Right cardiac atrium (tissue), 5 donors: Measurements from ENCODE around the gene SKAP2. TPM values are rescaled to one million over a fixed set of nuclear protein-coding genes. Genes with fewer than 3 reads are reported as not detected.

Experiments
- ATAC-seq, 2 donors: fragments of 200-7000 bp; cut with Tn5 transposase; one replicate each; pipeline versions ENCODE4 v1.8.0 to v1.9.1; 2020; ENCODE audit warnings: moderate library complexity in 2 of 2, mild to moderate bottlenecking in 1 of 2
- DNase-seq, 3 donors: peaks; one replicate each; pipeline ENCODE4 v3.0.0-alpha.2; 2020
- H3K27ac ChIP-seq: one replicate; pipeline ENCODE4 v1.5.1; 2013; ENCODE audit warnings: mild to moderate bottlenecking, low read length, control low read depth, moderate library complexity
- H3K27me3 ChIP-seq: one replicate; pipeline ENCODE4 v1.6.1; 2013; ENCODE audit not compliant: control insufficient read depth, insufficient read depth
- H3K4me1 ChIP-seq: one replicate; pipeline ENCODE4 v1.6.1; 2013; ENCODE audit warnings: low read length; ENCODE audit not compliant: control insufficient read depth, insufficient read depth
- H3K4me3 ChIP-seq: one replicate; pipeline ENCODE4 v1.5.1; 2013; ENCODE audit warnings: low read length, control low read depth
- H3K9me3 ChIP-seq: one replicate; pipeline ENCODE4 v1.6.1; 2013; ENCODE audit warnings: low read length; ENCODE audit not compliant: control insufficient read depth
- whole genome bisulfite sequencing: extraction: QIAGEN DNeasy Blood & Tissue Kit; methylation state at CpG from one replicate; pipeline ENCODE4 v1.1.7; 2013; 5-methylcytosine and 5-hydroxymethylcytosine counted together
- intact Hi-C, 4 donors: fragments of 100-400 bp; cut with DNase I; formaldehyde crosslinking; loops; one replicate each; pipeline versions ENCODE4 v1.11.0 to v1.14.0; 2022 to 2023
- polyA plus RNA-seq: library from polyadenylated mRNA; stranded (reverse); fragments of 200-250 nt; gene quantifications from one replicate; pipeline ENCODE4 v1.2.3, GENCODE V29; 2013
- total RNA-seq, 4 donors: library from RNA; stranded (reverse); fragmentation: NEBNext Ultra II Directional; extraction: Animal tissue kit (Norgen Biotek cat#: 25700); gene quantifications; one replicate each; pipeline ENCODE4 v1.2.1, GENCODE V29; 2021
- donor health status: healthy with polysubstance abuse.
- donor health status: DM: no; HTN: yes; CAD: no.
- donor health status: DM: no; HTN: no; CAD: no.
- donor health status: DM: no; HTN: yes; CAD: no; lungs with severe emphysema.
- donor health status: DM: yes; HTN: yes; CAD: no.

Gene SKAP2
- total and polyA plus RNA-seq, 5 donors: 5.5 to 13.9 (median 10.7) TPM

DNA sequence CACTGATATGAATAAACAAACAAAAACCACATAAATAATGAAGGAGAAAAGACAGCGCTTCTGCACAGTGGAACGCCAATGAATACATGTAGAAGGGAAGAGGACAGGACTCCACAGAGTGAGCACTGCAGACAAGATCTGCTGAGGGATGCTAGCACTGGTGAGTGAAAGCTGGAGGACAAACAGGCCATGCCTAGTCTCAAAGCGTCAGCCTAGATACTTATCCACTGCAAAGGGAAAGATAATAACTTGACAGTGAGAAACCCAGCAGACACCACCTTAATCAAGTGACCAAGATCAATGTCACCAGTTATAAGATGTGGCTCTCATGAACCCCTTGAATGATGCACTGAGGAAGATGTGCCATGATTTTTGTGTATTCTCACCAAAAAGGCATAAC, 227.6 kb downstream of the SKAP2 start:
- 84% methylated on average over 3 of the region's 3 CpGs for whole genome bisulfite sequencing
- no peak for DNase-seq
- intact Hi-C loops: no loop called here
- H3K4me3 ChIP-seq: no peak overlapping the region
- ATAC-seq: no peak
- no peaks in the 10 kb centered on the region for H3K4me1 ChIP-seq
- H3K27ac ChIP-seq: no peak overlapping the region
- no peaks in the 10 kb centered on the region for H3K27me3 ChIP-seq
- H3K9me3 ChIP-seq: no peaks in the 10 kb centered on the region

DNA sequence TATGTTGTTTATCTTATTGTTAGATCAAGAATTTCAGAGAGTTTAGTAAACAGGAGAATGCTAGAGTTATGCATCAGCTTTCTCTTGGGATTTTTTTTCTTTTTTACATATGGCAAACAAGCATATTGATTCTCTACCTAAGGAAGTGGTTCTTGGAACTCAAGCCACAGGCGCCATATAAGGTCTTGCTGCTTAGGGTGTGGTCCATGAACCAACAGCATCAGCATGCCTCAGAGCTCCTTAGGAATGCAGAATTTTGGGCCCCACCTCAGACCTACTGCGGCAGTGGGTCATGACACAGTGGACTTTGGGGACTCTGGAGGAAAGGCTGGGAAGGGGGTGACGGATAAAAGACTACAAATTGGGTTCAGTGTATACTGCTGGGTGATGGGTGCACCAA, 230.8 kb downstream of the SKAP2 start:
- intact Hi-C loops: no loop called here
- H3K9me3 ChIP-seq: no peaks in the 10 kb centered on the region
- 94% methylated on average over 3 of the region's 3 CpGs for WGBS
- ATAC-seq: no peak
- H3K4me1 ChIP-seq: no peaks in the 10 kb centered on the region
- no peaks in the 10 kb centered on the region for H3K27me3 ChIP-seq
- DNase-seq: no peak
- no peak overlapping the region for H3K4me3 ChIP-seq
- H3K27ac ChIP-seq: no peak overlapping the region

DNA sequence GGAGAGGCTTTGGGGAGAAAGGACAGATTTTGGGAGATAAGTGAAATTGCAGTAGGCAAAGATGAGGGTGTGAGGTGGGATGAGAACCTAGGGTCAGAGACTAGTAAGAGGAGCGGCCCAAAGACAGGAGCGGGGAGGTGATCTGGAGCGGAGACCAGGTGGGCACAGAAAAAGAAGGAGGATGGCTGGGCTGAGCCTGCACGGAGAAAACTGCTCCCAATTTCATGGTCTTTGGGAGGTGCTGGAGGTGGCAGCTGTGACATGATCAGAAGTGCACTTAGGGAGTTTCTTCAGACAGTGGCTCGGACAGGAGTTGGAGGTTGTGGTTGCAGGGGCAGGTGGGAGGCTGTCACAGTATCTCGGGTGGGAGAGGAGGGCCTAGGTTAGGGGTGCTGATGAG, 232.8 kb downstream of the SKAP2 start:
- H3K4me3 ChIP-seq: no peak overlapping the region

DNA sequence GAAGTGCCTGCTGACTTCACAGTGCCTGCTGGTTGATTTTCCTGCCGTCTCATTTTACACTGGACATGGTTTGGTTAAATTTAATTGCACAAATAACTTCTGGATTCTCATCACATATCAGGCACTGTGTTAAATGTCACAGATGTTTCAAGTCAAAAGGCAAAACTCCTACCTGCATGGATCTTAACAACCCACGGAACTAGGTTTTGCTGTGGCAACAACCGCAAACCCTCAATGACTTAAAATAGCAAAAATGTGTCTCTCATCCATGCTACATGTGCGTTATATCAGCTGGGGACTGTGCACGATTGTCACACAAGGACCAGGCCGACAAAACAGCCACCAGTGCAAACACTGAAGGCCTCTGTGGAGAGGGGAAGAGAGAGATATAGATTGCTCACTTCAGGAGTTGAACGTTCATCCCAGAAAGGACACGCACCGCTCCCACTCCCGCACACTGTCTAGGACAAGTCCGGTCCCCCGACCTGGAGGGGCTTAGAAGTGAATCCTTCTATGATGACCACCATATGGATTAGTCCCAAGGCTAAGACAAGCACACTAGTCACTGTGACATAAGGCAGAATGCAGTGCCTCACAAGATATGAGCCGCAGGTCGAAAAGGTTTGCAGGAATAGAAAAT, 233.3 kb downstream of the SKAP2 start:
- Histone ChIP-seq H3K4me1 (no peaks in the 10 kb centered on the region), H3K27me3 (no peaks in the 10 kb centered on the region), H3K4me3 (no peak overlapping the region), H3K27ac (no peak overlapping the region), H3K9me3 (no peaks in the 10 kb centered on the region)
- 81% methylated on average over 14 of the region's 14 CpGs for WGBS
- DNase-seq (no peak), ATAC-seq (no peak)
- intact Hi-C loops: no loop called here

More for the DNA sequence above, 232.8 kb downstream of the SKAP2 start:
- Histone ChIP-seq H3K9me3 (no peaks in the 10 kb centered on the region), H3K4me1 (no peaks in the 10 kb centered on the region), H3K27me3 (no peaks in the 10 kb centered on the region), H3K27ac (no peak overlapping the region)
- DNase-seq: no peak
- intact Hi-C loops: no loop called here
- 95% methylated on average over 6 of the region's 6 CpGs for WGBS
- no peak for ATAC-seq

DNA sequence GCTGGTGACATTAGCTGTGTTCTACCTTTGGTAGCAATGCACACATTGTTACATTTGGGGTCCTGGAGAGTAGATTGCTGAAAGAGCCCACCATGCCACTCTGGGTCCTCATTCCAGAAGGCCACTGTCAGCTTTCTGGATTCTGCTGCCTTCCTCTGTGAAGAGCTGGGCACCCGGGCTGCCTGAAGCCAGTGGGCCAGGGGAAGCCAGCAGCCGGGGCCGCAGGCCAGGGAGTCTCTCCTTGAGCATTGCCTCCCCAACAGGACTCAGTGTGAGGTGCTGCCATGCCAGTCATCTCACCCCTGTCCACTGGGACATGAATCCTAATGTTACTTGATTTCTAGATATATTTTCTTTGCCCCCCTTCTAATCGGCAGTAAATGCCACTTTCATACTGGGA, 234.0 kb downstream of the SKAP2 start:
- intact Hi-C loops: no loop called here
- DNase-seq: no peak
- no peak for ATAC-seq
- Histone ChIP-seq H3K27ac (no peak overlapping the region), H3K4me3 (no peak overlapping the region), H3K4me1 (no peaks in the 10 kb centered on the region), H3K9me3 (no peaks in the 10 kb centered on the region), H3K27me3 (no peaks in the 10 kb centered on the region)
- 96% methylated on average over 4 of the region's 4 CpGs for WGBS

DNA sequence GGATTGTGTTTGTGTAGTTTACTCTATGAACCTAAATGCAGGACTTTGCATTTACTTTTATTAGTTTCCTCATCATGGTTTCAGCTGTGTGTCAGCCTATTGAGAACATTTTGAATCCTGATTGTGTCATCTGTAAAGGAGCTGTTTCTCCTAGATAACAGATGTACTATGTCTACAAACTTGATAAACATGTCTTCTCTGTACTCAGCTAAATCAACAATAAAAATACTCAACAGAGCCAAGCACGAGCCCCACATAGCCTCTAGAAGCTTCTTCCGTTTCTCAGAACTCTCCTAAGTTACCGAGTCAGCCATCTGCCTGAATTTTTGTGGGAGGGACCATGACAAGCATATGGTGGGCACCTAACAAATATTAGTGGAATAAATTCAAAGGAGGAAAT, 234.7 kb downstream of the SKAP2 start:
- Histone ChIP-seq H3K27ac (no peak overlapping the region), H3K27me3 (no peaks in the 10 kb centered on the region), H3K4me3 (no peak overlapping the region), H3K4me1 (no peaks in the 10 kb centered on the region), H3K9me3 (no peaks in the 10 kb centered on the region)
- DNase-seq: no peak
- WGBS: 72% methylated on average over 3 of the region's 3 CpGs
- intact Hi-C loops: no loop called here
- ATAC-seq: no peak

DNA sequence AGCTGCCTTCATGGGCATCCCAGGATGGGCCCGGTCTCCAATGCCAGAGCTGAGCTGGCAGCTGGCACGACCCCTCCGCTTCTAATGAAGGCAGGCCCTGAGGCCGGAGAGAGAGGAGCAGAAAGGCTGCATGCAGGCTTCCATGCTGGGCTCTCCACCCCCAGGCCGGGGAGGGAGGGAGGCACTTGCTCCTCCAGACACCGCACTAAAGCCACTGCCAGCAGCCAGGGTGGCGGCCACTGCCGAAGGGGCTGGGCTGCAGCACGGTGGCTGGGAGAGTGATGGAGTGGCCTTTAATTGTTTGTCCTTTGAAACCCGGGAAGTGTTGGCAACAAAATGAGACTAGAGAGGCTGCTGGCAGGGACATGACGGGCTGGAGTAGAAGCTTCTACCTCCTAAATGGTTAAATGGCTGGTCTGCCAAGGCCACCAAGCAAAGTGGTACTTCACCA, 236.5 kb downstream of the SKAP2 start:
- H3K9me3 ChIP-seq: no peaks in the 10 kb centered on the region
- no peak overlapping the region for H3K4me3 ChIP-seq
- ATAC-seq (peak; percentile 62 to 63), DNase-seq (peak in 1 of 3 donors; percentile 69)
- H3K4me1 ChIP-seq: no peaks in the 10 kb centered on the region
- no peaks in the 10 kb centered on the region for H3K27me3 ChIP-seq
- WGBS: 55% methylated on average over 11 of the region's 11 CpGs
- H3K27ac ChIP-seq: no peak overlapping the region
- intact Hi-C loops: no loop called here

DNA sequence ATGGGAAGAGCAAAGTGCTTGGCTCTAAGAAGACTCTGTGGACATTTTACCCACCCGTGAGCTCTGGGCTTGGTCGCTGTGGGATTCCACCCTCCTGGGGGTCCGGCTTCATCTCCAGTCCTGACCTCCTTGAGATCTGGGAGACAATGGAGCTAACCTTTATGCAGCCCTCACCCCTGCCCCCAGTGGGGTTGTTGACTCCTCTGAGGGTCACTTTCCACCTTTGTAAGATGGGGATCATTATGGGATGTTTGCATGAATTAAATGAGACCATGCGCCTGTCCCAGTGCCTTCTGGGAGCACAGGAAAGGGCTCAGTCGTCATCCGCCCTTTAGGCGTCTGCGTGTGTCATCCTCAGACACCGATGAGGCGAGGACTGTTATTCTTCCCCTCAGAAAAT, 237.2 kb downstream of the SKAP2 start:
- 92% methylated on average over 10 of the region's 10 CpGs for WGBS
- intact Hi-C loops: no loop called here
- DNase-seq: peak in 1 of 3 donors; percentile 15

DNA sequence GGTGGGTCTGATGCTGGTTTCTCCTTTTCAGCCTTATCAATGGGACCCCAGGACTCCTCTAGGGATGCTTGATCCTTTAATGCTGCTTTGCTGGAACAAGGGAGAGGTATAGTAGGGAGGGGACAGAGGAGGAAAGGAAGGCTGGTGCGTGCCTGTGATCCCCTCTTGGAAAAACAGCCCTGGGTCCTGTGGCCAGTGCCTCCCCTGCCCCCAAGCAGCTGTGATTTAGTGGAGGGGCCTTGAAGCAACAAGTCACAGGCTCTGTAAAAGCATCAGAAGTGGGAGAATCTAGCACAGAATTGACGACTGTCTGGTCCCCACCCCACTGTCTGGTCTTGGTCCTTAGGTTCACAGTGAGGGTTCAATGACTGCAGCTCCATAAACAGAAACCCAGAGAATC, 237.7 kb downstream of the SKAP2 start:
- ATAC-seq: no peak
- Histone ChIP-seq H3K27me3 (no peaks in the 10 kb centered on the region), H3K27ac (no peak overlapping the region), H3K4me1 (no peaks in the 10 kb centered on the region), H3K4me3 (no peak overlapping the region), H3K9me3 (no peaks in the 10 kb centered on the region)
- DNase-seq: no peak
- intact Hi-C loops: no loop called here
- WGBS: 81% methylated on average over 2 of the region's 2 CpGs

More for the DNA sequence above, 237.2 kb downstream of the SKAP2 start:
- Histone ChIP-seq H3K4me1 (no peaks in the 10 kb centered on the region), H3K9me3 (no peaks in the 10 kb centered on the region), H3K27me3 (no peaks in the 10 kb centered on the region), H3K27ac (no peak overlapping the region), H3K4me3 (no peak overlapping the region)
- no peak for ATAC-seq

DNA sequence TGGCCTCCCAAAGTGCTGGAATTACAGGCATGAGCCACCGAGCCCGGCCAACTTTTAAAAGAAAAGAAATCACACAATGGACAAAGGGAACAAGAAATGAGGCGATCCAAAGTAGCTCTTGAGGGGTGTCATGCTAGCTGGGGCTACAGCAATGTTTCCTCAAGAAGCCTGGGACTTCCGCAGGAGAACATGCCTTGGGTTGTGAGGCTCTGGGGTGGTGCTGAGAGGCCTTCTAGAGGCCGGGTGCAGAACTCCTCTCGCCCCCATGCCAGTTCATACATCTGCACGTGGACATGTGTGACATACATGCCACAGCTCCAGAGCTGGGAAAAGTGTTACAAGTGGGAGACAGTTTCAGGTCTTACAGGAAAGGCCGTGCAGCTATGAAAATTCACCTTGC, 238.2 kb downstream of the SKAP2 start:
- Histone ChIP-seq H3K27me3 (no peaks in the 10 kb centered on the region), H3K27ac (no peak overlapping the region), H3K4me1 (no peaks in the 10 kb centered on the region), H3K9me3 (no peaks in the 10 kb centered on the region), H3K4me3 (no peak overlapping the region)
- DNase-seq: peak in 1 of 3 donors; percentile 12
- intact Hi-C loops: no loop called here
- WGBS: 91% methylated on average over 8 of the region's 8 CpGs
- no peak for ATAC-seq

DNA sequence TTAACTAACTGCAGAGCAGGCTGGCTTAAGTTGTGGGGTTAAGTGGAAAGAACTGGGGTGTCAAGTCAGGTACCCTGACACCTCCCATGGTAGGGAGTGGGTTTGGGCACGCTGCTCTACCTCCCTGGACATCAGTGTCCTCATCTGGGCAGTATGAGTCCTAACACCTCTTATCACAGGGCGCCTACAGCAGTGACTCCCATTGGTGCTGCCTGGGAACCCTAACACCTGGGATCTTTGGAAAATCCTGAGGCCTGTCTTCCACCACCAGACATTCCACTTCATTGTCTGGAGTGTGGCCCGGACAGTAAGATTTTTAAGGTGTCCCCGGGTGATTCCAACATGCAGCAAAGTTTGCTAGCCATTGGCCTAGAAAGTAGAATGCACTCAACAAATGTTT, 239.1 kb downstream of the SKAP2 start:
- no peaks in the 10 kb centered on the region for H3K27me3 ChIP-seq
- DNase-seq (peak in 1 of 3 donors; percentile 10), ATAC-seq (no peak)
- 84% methylated on average over 4 of the region's 4 CpGs for whole genome bisulfite sequencing
- no peaks in the 10 kb centered on the region for H3K9me3 ChIP-seq
- no peak overlapping the region for H3K4me3 ChIP-seq
- no peaks in the 10 kb centered on the region for H3K4me1 ChIP-seq
- no peak overlapping the region for H3K27ac ChIP-seq
- intact Hi-C loops: no loop called here

DNA sequence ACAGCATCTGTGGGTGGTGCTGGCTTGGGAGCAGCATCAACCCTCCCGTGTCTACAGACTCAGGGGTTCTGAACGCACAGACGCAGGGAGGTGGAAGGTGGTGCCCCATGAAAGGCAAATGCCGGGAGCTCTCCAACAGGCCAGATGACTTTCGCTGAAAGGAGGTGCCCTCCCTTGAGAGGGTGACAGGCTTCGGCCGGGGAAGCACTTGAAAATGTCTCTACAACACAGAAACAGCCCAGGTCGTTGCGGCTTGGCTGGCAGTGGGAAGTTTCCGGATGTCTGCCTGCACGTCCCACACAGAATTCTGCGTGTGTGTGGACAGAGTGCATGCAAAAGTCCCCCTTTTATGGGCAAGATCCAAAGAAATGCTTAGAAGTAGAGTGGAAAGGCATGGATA, 239.6 kb downstream of the SKAP2 start:
- DNase-seq: peak; percentile 21 to 70 (median 58)
- Histone ChIP-seq H3K4me1 (no peaks in the 10 kb centered on the region), H3K27ac (no peak overlapping the region), H3K27me3 (no peaks in the 10 kb centered on the region), H3K4me3 (no peak overlapping the region), H3K9me3 (no peaks in the 10 kb centered on the region)
- intact Hi-C loops: no loop called here
- WGBS: 56% methylated on average over 12 of the region's 12 CpGs
- ATAC-seq: peak; percentile 53 to 58
